Islet precursor cell (in vitro differentiated cells): ENCODE data around the gene MICU1.

Experiments
- DNase-seq: peaks from one replicate; pipeline ENCODE4 v3.0.0-alpha.2; 2018

MICU1 gene

GRCh38 chr10:72626444-72626754 lies 520 bp upstream of the MICU1 start:
- no peak for DNase-seq

- no peak for DNase-seq
Measured at GRCh38 chr10:72625276-72625607, 637 bp downstream of the MICU1 start.

DNA sequence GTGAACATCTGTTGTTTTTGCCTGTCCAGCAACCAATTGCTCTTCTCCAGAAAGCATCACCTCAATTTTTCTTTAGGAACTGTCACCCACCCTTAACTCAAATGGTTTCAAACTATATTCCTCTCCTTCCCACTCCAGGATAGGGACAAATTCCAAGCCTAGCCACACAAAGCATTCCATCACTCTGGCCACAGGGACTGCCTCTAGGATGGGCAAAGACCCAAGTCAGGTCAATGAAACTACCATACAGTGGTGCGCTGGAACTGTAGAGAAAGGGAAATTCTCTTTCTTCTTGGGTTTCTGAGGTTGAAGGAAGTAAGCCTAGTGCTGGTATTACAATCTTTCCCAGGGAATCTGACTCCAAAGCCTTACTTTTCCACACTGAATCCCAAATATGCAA lies 3.6 kb downstream of the MICU1 start:
- no peak for DNase-seq

GRCh38 chr10:72616716-72617115 lies 9.2 kb downstream of the MICU1 start:
- no peak for DNase-seq

- DNase-seq, result no peak
Measured at GRCh38 chr10:72615970-72616369, 9.9 kb downstream of the MICU1 start.

GRCh38 chr10:72612203-72612826 lies 13.6 kb downstream of the MICU1 start:
- DNase-seq, result no peak

DNA sequence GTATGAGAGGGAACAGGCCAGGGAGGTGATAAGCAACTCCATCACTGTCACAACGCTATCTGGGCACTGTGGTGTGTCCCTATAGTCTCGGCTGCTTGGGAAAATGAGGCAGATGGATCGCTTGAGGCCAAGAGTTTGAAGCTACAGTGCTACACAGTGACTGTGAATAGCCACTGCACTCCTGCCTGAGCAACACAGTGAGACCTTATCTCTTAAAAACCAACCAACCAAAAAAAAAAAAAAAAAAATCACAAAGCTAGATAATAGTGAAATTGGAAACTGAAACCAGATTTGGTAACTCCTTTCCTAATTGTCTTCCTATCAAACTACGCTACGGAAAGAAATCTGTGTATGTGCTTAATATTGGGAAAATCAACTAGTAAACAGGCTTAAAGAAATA lies 14.1 kb downstream of the MICU1 start:
- DNase-seq, result no peak

DNA sequence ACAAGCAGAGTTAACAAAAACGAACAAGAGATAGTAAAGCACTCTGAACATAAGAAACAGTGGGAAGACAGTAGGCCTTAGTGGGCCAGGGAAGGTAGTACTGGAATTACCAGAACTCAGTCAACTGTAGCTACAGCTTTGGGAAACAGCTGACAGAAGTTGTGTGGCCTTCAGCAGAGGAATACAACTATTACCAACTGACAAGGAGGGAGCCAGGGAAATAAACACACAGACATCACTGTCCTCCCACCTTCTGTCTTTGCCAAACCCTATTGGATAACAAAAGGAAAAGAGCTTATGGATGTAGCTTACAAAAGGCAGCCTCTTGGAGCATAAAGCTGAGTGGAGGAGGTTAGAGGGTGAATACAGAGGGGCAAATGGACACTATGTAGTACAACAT lies 15.4 kb downstream of the MICU1 start:
- DNase-seq, result no peak

DNA sequence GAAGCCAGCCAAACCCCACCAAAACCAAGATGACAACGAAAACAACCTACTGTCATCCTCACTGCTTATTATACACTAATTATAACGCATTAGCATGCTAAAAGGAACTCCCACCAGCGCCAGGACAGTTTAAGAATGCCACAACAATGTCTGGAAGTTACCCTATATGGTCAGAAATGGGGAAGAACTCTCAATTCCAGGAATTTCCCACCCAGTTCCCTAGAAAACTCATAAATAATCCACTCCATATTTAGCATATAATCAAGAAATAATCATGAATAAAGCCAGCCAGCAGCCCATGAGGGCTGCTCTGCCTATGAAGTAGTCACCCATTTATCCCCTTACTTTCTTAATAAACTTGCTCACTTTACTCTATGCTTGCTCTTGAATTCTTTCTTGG lies 20.8 kb downstream of the MICU1 start:
- no peak for DNase-seq

DNA sequence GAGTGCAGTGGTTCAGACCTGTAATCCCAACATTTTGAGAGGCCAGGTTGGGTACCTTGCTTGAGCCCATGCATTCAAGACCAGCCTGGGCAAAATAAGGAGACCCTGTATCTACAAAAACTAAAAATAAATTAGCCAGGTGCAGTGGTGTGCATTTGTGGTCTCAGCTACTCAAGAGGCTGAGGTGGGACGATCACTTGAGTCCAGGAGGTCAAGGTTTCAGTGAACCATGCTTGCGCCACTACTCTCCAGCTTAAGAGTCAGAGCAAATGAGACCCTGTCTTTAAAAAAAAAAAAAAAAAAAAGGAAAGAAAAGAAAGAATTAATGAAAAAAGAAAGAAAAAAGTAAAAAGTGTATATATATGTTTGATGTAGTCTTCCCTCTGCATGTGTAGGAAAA lies 24.7 kb downstream of the MICU1 start:
- DNase-seq, result no peak

DNA sequence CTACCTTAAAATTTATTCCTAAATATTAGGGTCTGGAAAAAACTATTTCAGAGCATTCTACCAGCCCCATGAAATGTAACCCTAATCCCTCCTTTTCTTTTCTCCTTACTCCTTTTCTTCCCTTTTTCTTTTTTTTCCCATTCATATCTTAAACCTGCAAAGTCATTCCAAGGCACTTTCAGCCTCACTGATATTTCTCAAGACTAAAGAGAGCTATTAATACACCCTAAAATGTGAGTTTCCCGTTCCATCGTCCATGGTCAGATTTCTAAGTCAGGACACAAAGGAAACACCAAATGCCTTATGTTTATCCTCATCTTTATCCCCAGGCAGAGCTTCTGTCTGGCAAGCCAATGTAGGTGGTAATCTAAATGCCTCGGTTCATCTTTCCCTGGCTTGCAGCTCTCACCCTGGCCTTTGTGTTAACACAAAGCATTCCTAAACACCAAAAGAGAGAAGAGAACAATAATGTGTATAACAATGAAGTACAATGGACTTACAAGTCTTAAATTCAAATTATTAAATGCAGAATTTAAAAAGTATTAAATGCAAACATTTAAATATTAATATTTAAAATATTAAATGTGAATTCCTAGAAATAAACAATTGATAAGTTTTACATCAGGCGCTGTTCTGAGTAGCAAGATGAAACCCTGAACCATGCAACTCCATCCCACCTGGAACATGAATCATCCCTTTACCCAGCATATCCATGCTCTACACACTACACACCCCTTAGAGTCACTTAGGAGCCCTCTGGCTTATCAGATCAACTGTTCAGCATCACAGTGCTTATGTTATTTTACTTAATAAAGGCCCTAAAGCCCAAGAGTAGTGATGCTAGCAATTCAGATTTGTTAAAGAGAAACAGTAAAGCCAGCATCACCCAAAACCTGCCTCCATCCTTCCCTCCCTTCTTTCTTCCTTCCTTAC lies 26.8 kb downstream of the MICU1 start:
- DNase-seq, result no peak

DNA sequence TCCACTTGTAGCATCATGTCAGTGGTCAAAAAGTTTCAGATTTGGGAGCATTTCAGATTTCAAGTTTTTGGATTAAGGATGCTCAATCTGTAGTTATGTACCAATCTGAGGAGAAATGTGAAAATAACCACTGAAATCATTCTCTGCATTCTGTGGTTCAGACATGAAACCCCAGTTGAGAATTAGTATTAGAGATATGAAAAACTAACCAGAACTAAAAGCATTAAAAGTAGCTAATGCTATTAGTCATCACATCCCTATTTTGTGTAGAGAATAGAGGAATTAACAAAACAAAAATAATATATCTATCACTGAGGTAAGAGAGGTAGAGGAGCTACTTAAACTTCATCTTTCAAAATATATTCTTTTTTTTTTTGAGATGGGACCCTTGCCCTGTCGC lies 28.0 kb downstream of the MICU1 start:
- no peak for DNase-seq

GRCh38 chr10:72595436-72595835 lies 30.4 kb downstream of the MICU1 start:
- no peak for DNase-seq

DNA sequence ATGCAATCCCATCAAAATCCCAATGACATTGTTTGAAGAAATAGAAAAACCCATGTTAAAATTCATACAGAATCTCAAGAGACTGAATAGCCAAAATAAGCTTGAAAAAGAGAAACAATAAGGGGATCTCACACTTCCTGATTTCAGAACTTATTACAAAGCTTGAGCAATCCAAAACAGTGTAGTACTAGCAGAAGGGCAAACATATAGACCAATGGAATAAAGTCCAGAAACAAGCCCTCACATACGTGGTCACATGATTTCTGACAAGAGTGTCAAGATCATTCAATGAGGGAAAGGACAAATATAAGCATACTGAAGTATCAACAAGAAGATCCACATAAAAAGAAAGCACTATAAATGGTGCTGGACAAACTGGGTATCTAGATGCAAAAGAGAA lies 31.9 kb downstream of the MICU1 start:
- DNase-seq, result no peak

DNA sequence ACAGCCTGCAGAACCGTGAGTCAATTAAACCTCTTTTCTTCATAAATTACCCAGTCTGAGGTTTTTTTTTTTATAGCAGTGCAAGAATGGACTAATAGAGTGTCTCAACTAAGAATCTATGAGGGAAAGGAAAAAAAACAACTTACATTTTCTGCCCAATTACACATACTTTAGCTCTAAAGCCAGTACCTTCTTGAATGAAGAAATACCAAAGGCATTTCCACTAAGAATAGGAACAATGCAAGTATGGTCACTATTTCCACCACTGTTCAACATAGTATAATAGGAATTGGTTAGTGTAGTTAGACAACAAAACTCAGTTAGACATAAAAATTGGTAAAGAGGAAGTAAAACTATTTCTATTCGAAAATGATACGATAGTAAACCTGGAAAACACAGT lies 37.6 kb downstream of the MICU1 start:
- DNase-seq, result no peak

GRCh38 chr10:72587568-72587967 lies 38.3 kb downstream of the MICU1 start:
- no peak for DNase-seq

DNA sequence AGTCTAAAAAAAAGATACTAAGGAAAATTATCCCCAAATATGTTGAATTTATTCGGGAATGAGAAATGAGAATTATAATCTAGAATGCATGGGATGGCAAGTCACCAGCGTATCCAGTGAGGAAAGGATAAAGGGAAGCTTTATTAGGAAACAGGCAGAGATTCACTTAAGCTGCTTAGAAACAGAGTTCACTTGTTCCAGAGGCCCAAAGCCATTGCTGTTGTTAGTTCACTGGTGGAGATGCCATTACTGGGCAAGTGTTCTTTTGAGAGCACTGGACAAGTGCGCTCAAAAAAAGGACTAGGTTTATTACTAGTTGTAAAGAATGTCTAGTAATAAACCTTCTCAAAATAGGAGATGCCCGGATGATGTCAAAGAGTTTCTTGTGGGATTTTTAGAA lies 51.2 kb downstream of the MICU1 start:
- no peak for DNase-seq

GRCh38 chr10:72573079-72573478 lies 52.8 kb downstream of the MICU1 start:
- DNase-seq, result no peak

- DNase-seq, result no peak
Measured at GRCh38 chr10:72567889-72568640, 57.8 kb downstream of the MICU1 start.

DNA sequence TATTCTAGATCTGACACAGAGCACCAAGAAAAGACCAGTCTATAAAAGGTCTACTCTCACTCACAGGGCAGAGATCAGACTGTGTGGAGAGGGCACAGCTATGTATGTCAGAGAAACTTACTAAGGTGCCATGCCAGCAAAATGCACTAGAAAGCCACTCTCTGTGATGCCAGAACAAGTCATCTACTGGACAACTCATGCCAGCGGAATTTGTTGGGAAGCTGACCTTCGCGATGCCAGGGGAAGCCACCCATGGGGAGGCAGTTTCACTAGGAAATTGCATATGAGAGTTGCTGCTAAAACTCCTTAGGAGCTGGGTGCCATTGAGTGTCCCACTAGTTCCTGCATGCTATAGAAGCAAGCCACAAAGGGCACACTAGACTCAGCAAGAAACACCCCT lies 58.5 kb downstream of the MICU1 start:
- no peak for DNase-seq

DNA sequence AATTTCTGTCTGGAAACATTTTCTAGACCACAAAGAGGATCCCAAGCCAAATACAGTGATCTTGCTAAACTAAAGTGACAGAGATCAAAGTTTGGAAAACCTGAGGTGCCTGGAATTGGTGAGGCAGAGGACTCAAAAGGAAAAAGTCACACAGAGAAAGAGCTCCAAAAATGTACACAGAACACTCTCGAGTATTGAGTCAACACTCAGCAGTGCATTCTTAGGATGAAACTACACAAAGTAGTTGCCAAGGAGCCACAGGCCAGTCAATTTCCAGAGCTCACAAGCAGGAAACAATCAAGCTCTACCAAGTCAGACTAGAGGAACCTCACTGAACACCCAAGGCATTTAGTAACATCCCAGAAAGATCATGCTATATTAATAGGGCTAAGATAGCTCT lies 61.3 kb downstream of the MICU1 start:
- DNase-seq, result no peak

GRCh38 chr10:72563327-72563932 lies 62.4 kb downstream of the MICU1 start:
- no peak for DNase-seq

DNA sequence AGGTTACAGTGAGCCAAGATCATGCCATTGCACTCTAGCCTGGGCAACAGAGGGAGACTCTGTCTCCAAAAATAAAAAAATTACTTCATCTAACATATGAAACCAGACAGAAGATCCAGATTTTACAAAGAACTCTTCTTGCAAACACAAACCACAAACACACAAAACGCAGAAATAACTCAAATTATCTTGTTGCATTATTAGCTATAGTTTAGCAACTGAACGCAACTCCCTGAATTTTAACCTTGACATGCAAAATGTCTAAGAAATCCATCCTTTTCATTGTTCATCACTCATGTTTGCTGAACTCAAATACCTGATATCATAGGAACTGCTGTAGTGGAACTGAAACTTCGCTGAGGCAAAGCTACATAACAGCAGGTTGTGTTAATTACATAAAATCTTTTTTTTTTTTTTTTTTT lies 64.1 kb downstream of the MICU1 start:
- DNase-seq, result no peak

- no peak for DNase-seq
Measured at GRCh38 chr10:72557362-72557761, 68.5 kb downstream of the MICU1 start.
